ENCODE measurements around the gene SETD2. TPM values are rescaled to one million over a fixed set of nuclear protein-coding genes. Genes with fewer than 3 reads are reported as not detected.
"Not testable (repeated sequence)": the region's sequence is repeated elsewhere in the genome, so short reads cannot be mapped to it uniquely, and the experiment has no call there.

Gene SETD2
- 34.4 and 37.8 TPM in 2 replicates for total RNA-seq
- 11.4 and 11.9 TPM in 2 replicates for polyA plus RNA-seq

- no peak for TF ChIP-seq EZH2 (IDR thresholded peaks at IDR 0.05; ENCODE audit: borderline replicate concordance)
- peak; percentile 28 for TF ChIP-seq CTCF (IDR thresholded peaks at IDR 0.05; ENCODE audit: poor library complexity)
- H2AFZ ChIP-seq = peak within 1 kb of the TSS; percentile 96
These were observed at the start of gene SETD2 for GRCh38 chr3:47164007-47164881. SETD2 (minus strand) TSS chr3:47164113; CDS start chr3:47163924, 189 bp downstream.

GRCh38 chr3:47210863-47211405 is 47.0 kb upstream of the SETD2 start:
- no peak for DNase-seq (ENCODE audit: low spot score)
- Histone ChIP-seq H3K4me3 (no peak overlapping the region), H3K9me3 (ENCODE audit: low read depth) (no peaks in the 10 kb centered on the region), H3K4me2 (no peak overlapping the region), H3K79me2 (no peaks in the 10 kb centered on the region), H3K36me3 (replicated peaks; ENCODE audit: insufficient read depth, low read depth) (no peaks in the 10 kb centered on the region), H4K20me1 (ENCODE audit: insufficient read depth, poor library complexity, severe bottlenecking) (no peaks in the 10 kb centered on the region), H3K27me3 (no peaks in the 10 kb centered on the region), H3K9me2 (replicated peaks; ENCODE audit: insufficient read depth) (no peaks in the 10 kb centered on the region), H3K4me1 (ENCODE audit: insufficient read depth) (no peaks in the 10 kb centered on the region), H3K27ac (no peak overlapping the region), H2AFZ (no peak overlapping the region)
- WGBS (ENCODE audit: low lambda C conversion rate, missing lambda C conversion rate) = 97% methylated on average over 3 of the region's 3 CpGs
- TF ChIP-seq EZH2 (IDR thresholded peaks at IDR 0.05; ENCODE audit: borderline replicate concordance) = no peak
- no peak for TF ChIP-seq CTCF (IDR thresholded peaks at IDR 0.05; ENCODE audit: poor library complexity)
- no peak for TF ChIP-seq EZH2phosphoT487 (IDR thresholded peaks at IDR 0.05; ENCODE audit: low read depth, severe bottlenecking, unreplicated experiment)

More at GRCh38 chr3:47164007-47164881, at the start of gene SETD2:
- Histone ChIP-seq H3K27me3 (no peaks in the 10 kb centered on the region), H3K9me3 (ENCODE audit: low read depth) (no peaks in the 10 kb centered on the region), H3K4me1 (ENCODE audit: insufficient read depth) (peaks cover 29% of the 10 kb centered on the region), H3K9me2 (replicated peaks; ENCODE audit: insufficient read depth) (no peaks in the 10 kb centered on the region), H3K36me3 (replicated peaks; ENCODE audit: insufficient read depth, low read depth) (no peaks in the 10 kb centered on the region), H3K4me2 (peak within 1 kb of the TSS; percentile 80), H4K20me1 (ENCODE audit: insufficient read depth, poor library complexity, severe bottlenecking) (peaks cover 37% of the 10 kb centered on the region), H3K79me2 (peaks cover 80% of the 10 kb centered on the region), H3K4me3 (peak within 1 kb of the TSS; percentile 100), H3K27ac (peak within 1 kb of the TSS; percentile 99)
- DNase-seq (ENCODE audit: low spot score) = peak; percentile 96
- WGBS (ENCODE audit: low lambda C conversion rate, missing lambda C conversion rate) = 1% methylated on average over 47 of the region's 95 CpGs

- H3K4me2 ChIP-seq; H3K9me2 ChIP-seq (replicated peaks; ENCODE audit: insufficient read depth); H3K9me3 ChIP-seq (ENCODE audit: low read depth); H4K20me1 ChIP-seq (ENCODE audit: insufficient read depth, poor library complexity, severe bottlenecking); DNase-seq (ENCODE audit: low spot score); H3K4me3 ChIP-seq; H3K36me3 ChIP-seq (replicated peaks; ENCODE audit: insufficient read depth, low read depth); H3K27me3 ChIP-seq; H2AFZ ChIP-seq; H3K79me2 ChIP-seq; H3K4me1 ChIP-seq (ENCODE audit: insufficient read depth); H3K27ac ChIP-seq: not testable (repeated sequence)
- WGBS (ENCODE audit: low lambda C conversion rate, missing lambda C conversion rate) = 97% methylated on average over 5 of the region's 5 CpGs
These were observed 42.1 kb upstream of the SETD2 start for GRCh38 chr3:47206022-47206421.

- H3K79me2 ChIP-seq = no peaks in the 10 kb centered on the region
- no peak overlapping the region for H3K4me3 ChIP-seq
- no peak for DNase-seq (ENCODE audit: low spot score)
- no peak overlapping the region for H3K4me2 ChIP-seq
- H3K9me2 ChIP-seq (replicated peaks; ENCODE audit: insufficient read depth) = no peaks in the 10 kb centered on the region
- H3K36me3 ChIP-seq (replicated peaks; ENCODE audit: insufficient read depth, low read depth) = no peaks in the 10 kb centered on the region
- H4K20me1 ChIP-seq (ENCODE audit: insufficient read depth, poor library complexity, severe bottlenecking) = no peaks in the 10 kb centered on the region
- H3K9me3 ChIP-seq (ENCODE audit: low read depth) = no peaks in the 10 kb centered on the region
- H2AFZ ChIP-seq = no peak overlapping the region
- H3K27ac ChIP-seq = no peak overlapping the region
- H3K4me1 ChIP-seq (ENCODE audit: insufficient read depth) = no peaks in the 10 kb centered on the region
- TF ChIP-seq CTCF (IDR thresholded peaks at IDR 0.05; ENCODE audit: poor library complexity) (no peak), EZH2phosphoT487 (IDR thresholded peaks at IDR 0.05; ENCODE audit: low read depth, severe bottlenecking, unreplicated experiment) (no peak), EZH2 (IDR thresholded peaks at IDR 0.05; ENCODE audit: borderline replicate concordance) (no peak)
- no peaks in the 10 kb centered on the region for H3K27me3 ChIP-seq
These were observed 41.0 kb upstream of the SETD2 start for GRCh38 chr3:47204875-47205274.
